GM18951 (cell line): ENCODE measurements around the gene KCP.

Source experiments
- POLR2A ChIP-seq: IDR thresholded peaks from 4 replicates; pipeline ENCODE4 v1.6.1; 2011; ENCODE audit warnings: mild to moderate bottlenecking; ENCODE audit not compliant: insufficient read length, insufficient read depth; ENCODE audit errors: extremely low read depth
- in situ Hi-C: fragments of 300-500 bp; cut with MboI; formaldehyde crosslinking; loops from one replicate; pipeline ENCODE4 v1.12.0; 2022; ENCODE audit warnings: low sequenced_read_pairs, mixed read lengths, inconsistent platforms; ENCODE audit not compliant: unreplicated experiment

Gene KCP

GRCh38 chr7:128860158-128861073, 50.1 kb downstream of the KCP start:
- in situ Hi-C loops: no loop called here
- no peak for TF ChIP-seq POLR2A

GRCh38 chr7:128859232-128860157, 51.0 kb downstream of the KCP start:
- no peak for TF ChIP-seq POLR2A
- in situ Hi-C loops: no loop called here

GRCh38 chr7:128858380-128859231, 51.9 kb downstream of the KCP start:
- in situ Hi-C loops: no loop called here
- TF ChIP-seq POLR2A: no peak

- no peak for TF ChIP-seq POLR2A
- in situ Hi-C loops: no loop called here
These were observed 54.3 kb downstream of the KCP start for GRCh38 chr7:128856001-128856718.

GRCh38 chr7:128855559-128855958, 55.0 kb downstream of the KCP start:
- in situ Hi-C loops: no loop called here
- TF ChIP-seq POLR2A: no peak

- in situ Hi-C loops: no loop called here
- TF ChIP-seq POLR2A: no peak
These were observed 56.1 kb downstream of the KCP start for GRCh38 chr7:128854396-128854795.

GRCh38 chr7:128853799-128854198, 56.7 kb downstream of the KCP start:
- in situ Hi-C loops: no loop called here
- TF ChIP-seq POLR2A: no peak

- no peak for TF ChIP-seq POLR2A
- in situ Hi-C loops: no loop called here
These were observed 57.8 kb downstream of the KCP start for GRCh38 chr7:128852537-128853254.

- in situ Hi-C loops: no loop called here
- TF ChIP-seq POLR2A: no peak
These were observed 60.6 kb downstream of the KCP start for GRCh38 chr7:128849804-128850490.

- in situ Hi-C loops: no loop called here
- TF ChIP-seq POLR2A: no peak
These were observed 61.4 kb downstream of the KCP start for GRCh38 chr7:128849156-128849515.
